ENCODE measurements around the gene PACSIN2. TPM values are rescaled to one million over a fixed set of nuclear protein-coding genes. Genes with fewer than 3 reads are reported as not detected.
A peak's percentile ranks its signal among the peaks of the same experiment; 100 is the strongest.

The PACSIN2 gene
- total and polyA plus RNA-seq, 2 experiments from 2014 or later = 23.5 to 57.3 TPM

- Histone ChIP-seq H4K20me1 (replicated peaks; ENCODE audit: insufficient read depth) (peaks cover 60% of the 10 kb centered on the region), H3K4me1 (ENCODE audit: insufficient read depth) (peaks cover 48% of the 10 kb centered on the region), H3K36me3 (ENCODE audit: insufficient read depth) (no peaks in the 10 kb centered on the region), H3K9me2 (ENCODE audit: insufficient read depth) (0 out of 2 replicates have a peak, but pooled peaks cover 3% of the 10 kb centered on the region), H2AFZ (no peak overlapping the region), H3K4me3 (no peak overlapping the region), H3K79me2 (replicated peaks; ENCODE audit: insufficient read depth) (peaks cover 100% of the 10 kb centered on the region), H3K4me2 (no peak overlapping the region), H3K27ac (ENCODE audit: low read depth) (peak overlapping the region; percentile 84; the same call in 1 of the 2 replicates), H3K27me3 (ENCODE audit: insufficient read depth) (no peaks in the 10 kb centered on the region), H3F3A (replicated peaks; ENCODE audit: low read depth) (no peaks in the 10 kb centered on the region)
- Mint-ChIP-seq H3K9me3 (peaks cover 14% of the 10 kb centered on the region), H3K27ac (peak overlapping the region; percentile 74; the same call in 1 of the 2 replicates), H3K36me3 (ENCODE audit: low read depth) (peaks cover 20% of the 10 kb centered on the region), H3K27me3 (ENCODE audit: insufficient read depth, low read depth, poor library complexity) (peaks cover 8% of the 10 kb centered on the region), H3K4me3 (no peak overlapping the region), H3K4me1 (peaks cover 44% of the 10 kb centered on the region)
- no peak for ATAC-seq
- no peak for DNase-seq (ENCODE audit: low spot score)
- no peak for TF ChIP-seq ZNF331 (CRISPR knock-in tag; IDR thresholded peaks at IDR 0.05; ENCODE audit: low read depth)
- TF ChIP-seq ZNF462 (CRISPR knock-in tag; IDR thresholded peaks at IDR 0.05) = no peak
- no peak for TF ChIP-seq POLR2AphosphoS5 (IDR thresholded peaks at IDR 0.05; ENCODE audit: low read depth)
- no peak for TF ChIP-seq CREB1 (CRISPR knock-in tag; IDR thresholded peaks at IDR 0.05; ENCODE audit: low read depth)
- no peak for TF ChIP-seq EZH2phosphoT487 (IDR thresholded peaks at IDR 0.05; ENCODE audit: unreplicated experiment)
- no peak for TF ChIP-seq NANOG (IDR thresholded peaks at IDR 0.05; ENCODE audit: borderline replicate concordance)
- TF ChIP-seq CTCF (conservative IDR thresholded peaks at IDR 0.05; ENCODE audit: low read depth in 2 of 2) = no peak
- TF ChIP-seq STAT1 (IDR thresholded peaks at IDR 0.05; ENCODE audit: unreplicated experiment) = no peak
- TF ChIP-seq ETS1 (IDR thresholded peaks at IDR 0.05) = no peak
- no peak for TF ChIP-seq EZH2 (IDR thresholded peaks at IDR 0.05; ENCODE audit: low read depth, unreplicated experiment)
- no peak for TF ChIP-seq JUNB (IDR thresholded peaks at IDR 0.05; ENCODE audit: unreplicated experiment)
- TF ChIP-seq ZNF114 (CRISPR knock-in tag; IDR thresholded peaks at IDR 0.05) = no peak
Measured at GRCh38 chr22:42997582-42998090, 17.3 kb downstream of the PACSIN2 start.

Data from GM23338 (cell line).